Common myeloid progenitor, CD34-positive (primary cell): Measurements from ENCODE around the gene STRIT1.

Source experiments
- CTCF ChIA-PET: fragments of 350-600 bp; sonication (Branson Sonifier 250); formaldehyde crosslinking; loops from one replicate; lab custom pipeline; 2021; ENCODE audit warnings: antibody characterized with exemption; lab: Charles Lee
- POLR2A ChIA-PET: fragments of 350-600 bp; sonication (Branson Sonifier 250); formaldehyde crosslinking; loops from one replicate; lab custom pipeline; 2021; ENCODE audit warnings: antibody characterized with exemption; lab: Charles Lee
- DNase-seq, 3 donors: peaks; one replicate each; pipeline versions ENCODE4 v3.0.0 to v3.0.0-alpha.2; 2013
- H3K27ac ChIP-seq, 2 experiments: 1 replicate in 1 of 2; 2 replicates in 1 of 2; pipeline ENCODE4 v1.7.0; 2013; ENCODE audit warnings: inconsistent platforms in 2 of 2, low read length in 2 of 2, mild to moderate bottlenecking in 2 of 2, low read depth in 1 of 2, moderate library complexity in 1 of 2; ENCODE audit not compliant: severe bottlenecking in 2 of 2, insufficient read depth in 1 of 2, poor library complexity in 1 of 2
- H3K27me3 ChIP-seq, 5 experiments: replicated peaks in 2 of 5; 1 replicate in 3 of 5; 2 replicates in 2 of 5; pipeline versions ENCODE4 v1.6.1 to v1.7.0; 2013; ENCODE audit warnings: low read length in 4 of 5, mild to moderate bottlenecking in 2 of 5, moderate library complexity in 2 of 5, inconsistent platforms in 1 of 5; ENCODE audit not compliant: insufficient read depth in 5 of 5, control insufficient read depth in 4 of 5
- H3K36me3 ChIP-seq, 4 experiments: 1 replicate in 2 of 4; 2 replicates in 2 of 4; pipeline versions ENCODE4 v1.6.1 to v1.7.0; 2013; ENCODE audit warnings: low read length in 3 of 4, control low read depth in 1 of 4, mild to moderate bottlenecking in 1 of 4; ENCODE audit not compliant: control insufficient read depth in 4 of 4, insufficient read depth in 4 of 4
- H3K4me1 ChIP-seq, 4 experiments: 1 replicate in 3 of 4; 2 replicates in 1 of 4; pipeline versions ENCODE4 v1.6.1 to v1.7.1; 2013; ENCODE audit warnings: low read length in 3 of 4, mild to moderate bottlenecking in 3 of 4, control low read depth in 1 of 4, inconsistent platforms in 1 of 4, moderate library complexity in 1 of 4; ENCODE audit not compliant: control insufficient read depth in 4 of 4, insufficient read depth in 4 of 4; ENCODE audit errors: control extremely low read depth in 1 of 4
- H3K4me3 ChIP-seq, 7 experiments: 1 replicate in 4 of 7; 2 replicates in 3 of 7; pipeline versions ENCODE4 v1.5.1 to v1.7.0; 2013; ENCODE audit warnings: mild to moderate bottlenecking in 7 of 7, low read length in 6 of 7, moderate library complexity in 6 of 7, inconsistent platforms in 2 of 7, low read depth in 2 of 7, control low read depth in 1 of 7; ENCODE audit not compliant: insufficient read depth in 4 of 7, control insufficient read depth in 1 of 7; ENCODE audit errors: extremely low read depth in 1 of 7
- H3K9me3 ChIP-seq, 5 experiments: 1 replicate in 4 of 5; 2 replicates in 1 of 5; pipeline versions ENCODE4 v1.6.1 to v1.7.1; 2013; ENCODE audit warnings: low read length in 4 of 5, mild to moderate bottlenecking in 2 of 5, inconsistent platforms in 1 of 5, low read depth in 1 of 5, moderate library complexity in 1 of 5; ENCODE audit not compliant: control insufficient read depth in 4 of 5, insufficient read depth in 2 of 5; ENCODE audit errors: control extremely low read depth in 1 of 5
- WGBS: methylation state at CpG from one replicate; pipeline ENCODE4 v1.1.5; 2013; ENCODE audit not compliant: insufficient coverage; 5-methylcytosine and 5-hydroxymethylcytosine counted together

Gene STRIT1

GRCh38 chr3:155254445-155254844, 39.0 kb downstream of the STRIT1 start:
- Histone ChIP-seq H3K4me3 (no peak overlapping the region), H3K36me3 (no peaks in the 10 kb centered on the region), H3K9me3 (peaks cover 0 to 1% (median 0%) of the 10 kb centered on the region in 5 experiments), H3K27me3 (no peaks in the 10 kb centered on the region), H3K27ac (no peak overlapping the region), H3K4me1 (no peaks in the 10 kb centered on the region)
- ChIA-PET POLR2A (no interaction called here), CTCF (no interaction called here)
- no peak for DNase-seq
- WGBS = 86% methylated on average over 1 of the region's 2 CpGs

DNA sequence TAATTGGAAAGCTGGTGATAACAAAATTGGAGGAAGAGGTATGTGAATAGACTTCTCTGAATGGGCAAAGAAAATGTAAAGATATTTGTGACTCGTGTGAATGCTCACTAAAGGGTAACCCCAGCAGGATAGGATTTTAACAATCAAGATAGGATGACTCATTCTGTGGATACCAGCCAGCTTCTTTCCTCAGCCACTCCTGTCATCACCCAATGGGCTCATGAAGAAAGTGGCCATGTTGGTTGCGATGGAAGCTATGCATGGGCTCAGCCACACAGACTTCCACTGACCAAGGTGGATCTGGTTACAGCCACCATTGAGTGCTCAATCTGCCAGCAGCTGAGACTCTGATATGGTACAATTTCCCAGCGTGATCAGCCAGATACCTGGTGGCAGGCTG, 40.9 kb downstream of the STRIT1 start:
- no peak overlapping the region for H3K4me3 ChIP-seq
- WGBS = 100% methylated on average over 2 of the region's 3 CpGs
- H3K27ac ChIP-seq = no peak overlapping the region
- no peaks in the 10 kb centered on the region for H3K4me1 ChIP-seq
- H3K27me3 ChIP-seq = no peaks in the 10 kb centered on the region
- DNase-seq = no peak
- POLR2A ChIA-PET = no interaction called here
- H3K9me3 ChIP-seq = peaks cover 0 to 8% (median 3%) of the 10 kb centered on the region in 5 experiments
- CTCF ChIA-PET = no interaction called here
- no peaks in the 10 kb centered on the region for H3K36me3 ChIP-seq

GRCh38 chr3:155252021-155252420, 41.5 kb downstream of the STRIT1 start:
- Histone ChIP-seq H3K27ac (no peak overlapping the region), H3K4me1 (no peaks in the 10 kb centered on the region), H3K9me3 (peaks cover 0 to 8% (median 3%) of the 10 kb centered on the region in 5 experiments), H3K36me3 (no peaks in the 10 kb centered on the region), H3K4me3 (no peak overlapping the region), H3K27me3 (no peaks in the 10 kb centered on the region)
- DNase-seq = no peak
- ChIA-PET CTCF (no interaction called here), POLR2A (no interaction called here)
- WGBS = 89% methylated on average over 1 of the region's 2 CpGs

DNA sequence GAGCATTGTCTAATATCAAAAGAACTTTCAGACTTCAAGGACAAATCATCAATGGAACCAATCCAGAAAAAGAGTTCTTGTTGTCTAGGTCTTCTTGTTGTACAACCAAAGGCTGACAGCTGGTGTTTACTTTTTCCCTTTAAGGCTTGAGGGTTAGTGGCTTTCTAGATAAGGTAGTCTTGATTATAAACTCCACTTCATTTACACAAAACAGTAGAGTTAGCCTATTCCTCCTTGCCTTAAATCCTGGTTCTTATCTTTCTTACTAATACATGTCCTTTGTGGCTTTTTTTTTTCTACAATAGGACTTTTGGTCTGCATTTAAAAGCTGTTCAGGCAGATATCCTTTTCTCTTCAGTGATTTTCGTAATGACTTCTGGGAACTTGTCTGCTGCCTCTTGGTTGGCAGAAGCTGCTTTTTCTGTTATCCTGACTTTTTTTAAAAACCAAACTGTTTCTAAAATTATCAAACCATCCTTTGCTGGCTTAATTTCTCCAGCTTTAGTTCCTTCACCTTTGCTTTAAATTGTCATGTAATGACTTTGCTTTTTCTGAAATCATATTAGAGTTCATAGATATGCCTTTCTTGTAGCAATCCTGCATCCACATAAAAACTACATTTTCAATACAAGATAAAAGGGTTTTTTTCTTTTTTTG, 44.8 kb downstream of the STRIT1 start:
- peak in 1 of 3 donors; percentile 17 for DNase-seq
- Histone ChIP-seq H3K4me1 (no peaks in the 10 kb centered on the region), H3K27ac (no peak overlapping the region), H3K36me3 (no peaks in the 10 kb centered on the region), H3K27me3 (no peaks in the 10 kb centered on the region), H3K4me3 (no peak overlapping the region), H3K9me3 (peaks cover 0 to 8% (median 3%) of the 10 kb centered on the region in 5 experiments)
- ChIA-PET POLR2A (no interaction called here), CTCF (no interaction called here)
- 100% methylated on average over 1 of the region's 1 CpG for WGBS

GRCh38 chr3:155244699-155245098, 48.8 kb downstream of the STRIT1 start:
- DNase-seq = no peak
- Histone ChIP-seq H3K27ac (no peak overlapping the region), H3K27me3 (no peaks in the 10 kb centered on the region), H3K36me3 (no peaks in the 10 kb centered on the region), H3K9me3 (peaks cover 0 to 7% (median 3%) of the 10 kb centered on the region in 5 experiments), H3K4me3 (no peak overlapping the region), H3K4me1 (no peaks in the 10 kb centered on the region)
- POLR2A ChIA-PET = no interaction called here
- WGBS = no CpG with 5 or more reads among the region's 3 CpGs
- CTCF ChIA-PET = no interaction called here

GRCh38 chr3:155244216-155244615, 49.3 kb downstream of the STRIT1 start:
- H3K4me3 ChIP-seq = no peak overlapping the region
- no peak overlapping the region for H3K27ac ChIP-seq
- peaks cover 0 to 7% (median 3%) of the 10 kb centered on the region in 5 experiments for H3K9me3 ChIP-seq
- WGBS = 100% methylated on average over 1 of the region's 1 CpG
- ChIA-PET POLR2A (no interaction called here), CTCF (no interaction called here)
- H3K4me1 ChIP-seq = no peaks in the 10 kb centered on the region
- no peaks in the 10 kb centered on the region for H3K36me3 ChIP-seq
- H3K27me3 ChIP-seq = no peaks in the 10 kb centered on the region
- DNase-seq = no peak

- ChIA-PET POLR2A (no interaction called here), CTCF (no interaction called here)
- no peaks in the 10 kb centered on the region for H3K4me1 ChIP-seq
- no peaks in the 10 kb centered on the region for H3K27me3 ChIP-seq
- no peak overlapping the region for H3K27ac ChIP-seq
- WGBS = 94% methylated on average over 2 of the region's 2 CpGs
- no peaks in the 10 kb centered on the region for H3K36me3 ChIP-seq
- no peak overlapping the region for H3K4me3 ChIP-seq
- peaks cover 0 to 3% (median under 1%) of the 10 kb centered on the region in 5 experiments for H3K9me3 ChIP-seq
- no peak for DNase-seq
Measured at GRCh38 chr3:155243512-155243921, 50.0 kb downstream of the STRIT1 start.
